ENCODE data around the gene RREB1. TPM values are rescaled to one million over a fixed set of nuclear protein-coding genes. Genes with fewer than 3 reads are reported as not detected.

Gene RREB1
- total and polyA plus RNA-seq, 10 donors, result 3.2 to 72.0 (median 54.6) TPM

- H3K27ac ChIP-seq, result no peak overlapping the region
Measured at GRCh38 chr6:7150381-7151064, 42.8 kb downstream of the RREB1 start.

GRCh38 chr6:7151381-7151780, 43.6 kb downstream of the RREB1 start:
- intact Hi-C loops (cut with DNase I; ENCODE audit: low total_unique reads), result no loop called here
- no peak overlapping the region for H3K4me3 ChIP-seq
- TF ChIP-seq POLR2A (IDR thresholded peaks at IDR 0.05) (no peak), CTCF (IDR thresholded peaks at IDR 0.05 in 8 of 11, conservative IDR thresholded peaks at IDR 0.05 in 3 of 11) (no peak), POLR2AphosphoS5 (IDR thresholded peaks at IDR 0.05) (no peak)
- DNase-seq, result no peak
- no peaks in the 10 kb centered on the region for H3K27me3 ChIP-seq (replicated peaks in 1 of 7)
- peak overlapping the region in 3 of 8 donors; percentile 16 to 78 (median 26) for H3K27ac ChIP-seq
- 76 to 87% (median 83%) methylated on average over 2 of the region's 2 CpGs for WGBS, 5 donors
- no peaks in the 10 kb centered on the region for H3K9me3 ChIP-seq
- H3K4me1 ChIP-seq, result peaks cover 40 to 94% (median 74%) of the 10 kb centered on the region in 6 donors
- H3K36me3 ChIP-seq, result no peaks in the 10 kb centered on the region

More at GRCh38 chr6:7150381-7151064, 42.8 kb downstream of the RREB1 start:
- WGBS, 5 donors, result 75 to 84% (median 78%) methylated on average over 14 of the region's 14 CpGs
- Histone ChIP-seq H3K9me3 (no peaks in the 10 kb centered on the region), H3K36me3 (no peaks in the 10 kb centered on the region), H3K27me3 (replicated peaks in 1 of 7) (no peaks in the 10 kb centered on the region), H3K4me1 (peaks cover 40 to 94% (median 74%) of the 10 kb centered on the region in 6 donors), H3K4me3 (no peak overlapping the region)
- TF ChIP-seq POLR2AphosphoS5 (IDR thresholded peaks at IDR 0.05) (peak in 2 of 3 donors; percentile 28 to 43), POLR2A (IDR thresholded peaks at IDR 0.05) (no peak)
- DNase-seq, result no peak
- intact Hi-C loops (cut with DNase I; ENCODE audit: low total_unique reads), result no loop called here

GRCh38 chr6:7152462-7152861, 44.7 kb downstream of the RREB1 start:
- intact Hi-C loops (cut with DNase I; ENCODE audit: low total_unique reads), result no loop called here
- no peaks in the 10 kb centered on the region for H3K27me3 ChIP-seq (replicated peaks in 1 of 7)
- TF ChIP-seq POLR2A (IDR thresholded peaks at IDR 0.05) (no peak), POLR2AphosphoS5 (IDR thresholded peaks at IDR 0.05) (no peak), CTCF (IDR thresholded peaks at IDR 0.05 in 8 of 11, conservative IDR thresholded peaks at IDR 0.05 in 3 of 11) (no peak)
- DNase-seq, result no peak
- H3K27ac ChIP-seq, result peak overlapping the region in 4 of 8 donors; percentile 21 to 78 (median 33)
- H3K4me3 ChIP-seq, result no peak overlapping the region
- peaks cover 38 to 94% (median 74%) of the 10 kb centered on the region in 6 donors for H3K4me1 ChIP-seq
- no peaks in the 10 kb centered on the region for H3K36me3 ChIP-seq
- no peaks in the 10 kb centered on the region for H3K9me3 ChIP-seq

- H3K27ac ChIP-seq, result peak overlapping the region in 7 of 8 donors; percentile 29 to 79 (median 64)
Measured at GRCh38 chr6:7153789-7154188, 46.0 kb downstream of the RREB1 start.

More at GRCh38 chr6:7153789-7154188, 46.0 kb downstream of the RREB1 start:
- TF ChIP-seq CTCF (IDR thresholded peaks at IDR 0.05 in 8 of 11, conservative IDR thresholded peaks at IDR 0.05 in 3 of 11) (no peak), POLR2A (IDR thresholded peaks at IDR 0.05) (no peak), POLR2AphosphoS5 (IDR thresholded peaks at IDR 0.05) (no peak)
- intact Hi-C loops (cut with DNase I; ENCODE audit: low total_unique reads), result no loop called here
- 56 to 67% (median 62%) methylated on average over 2 of the region's 2 CpGs for WGBS, 5 donors
- Histone ChIP-seq H3K36me3 (no peaks in the 10 kb centered on the region), H3K27me3 (replicated peaks in 1 of 7) (no peaks in the 10 kb centered on the region), H3K4me1 (peaks cover 33 to 94% (median 76%) of the 10 kb centered on the region in 6 donors), H3K4me3 (peak overlapping the region in 1 of 8 donors; percentile 19), H3K9me3 (no peaks in the 10 kb centered on the region)
- DNase-seq, result no peak
